GM12878 (cell line): ENCODE data around the gene PADI2.

Experiments
- BRCA1 ChIP-seq: IDR thresholded peaks from 2 replicates; pipeline ENCODE4 v1.6.1; 2011; ENCODE audit warnings: low read depth, low read length, improper control_type of control experiment
- CBX5 ChIP-seq: sonication (generic); IDR thresholded peaks from 2 replicates; pipeline ENCODE4 v1.6.1; 2016; ENCODE audit warnings: low read depth, moderate library complexity, mild to moderate bottlenecking, inconsistent platforms
- CHD2 ChIP-seq: IDR thresholded peaks from 2 replicates; pipeline ENCODE4 v1.6.1; 2011; ENCODE audit warnings: low read depth, low read length, improper control_type of control experiment, borderline replicate concordance
- CHD4 ChIP-seq: fragments of 200-600 bp; sonication (generic); IDR thresholded peaks from 2 replicates; pipeline ENCODE4 v1.6.1; 2016; ENCODE audit warnings: mild to moderate bottlenecking
- MEF2A ChIP-seq: IDR thresholded peaks from 2 replicates; pipeline ENCODE4 v1.6.1; 2011; ENCODE audit warnings: low read depth, mild to moderate bottlenecking, low read length, moderate library complexity; ENCODE audit not compliant: insufficient read depth
- POLR2A ChIP-seq: IDR thresholded peaks from 2 replicates; pipeline ENCODE4 v1.6.1; 2011; ENCODE audit warnings: low read depth, mild to moderate bottlenecking, low read length
- RFX5 ChIP-seq: IDR thresholded peaks from 2 replicates; pipeline ENCODE4 v1.6.1; 2011; ENCODE audit warnings: low read depth, low read length, improper control_type of control experiment
- TF ChIP-seq, protein P1 (sequence below): fragments of 450-650 bp; IDR thresholded peaks from 2 replicates; pipeline ENCODE4 v1.6.1; 2016; ENCODE audit warnings: mild to moderate bottlenecking
- TF ChIP-seq, protein P2 (sequence below): IDR thresholded peaks from 2 replicates; pipeline ENCODE4 v1.6.1; 2012; ENCODE audit warnings: low read length, inconsistent platforms
- TF ChIP-seq, protein P3 (sequence below): IDR thresholded peaks from 2 replicates; pipeline ENCODE4 v1.6.1; 2012; ENCODE audit warnings: mild to moderate bottlenecking, low read depth, low read length
- TF ChIP-seq, protein P4 (sequence below), 3 experiments: IDR thresholded peaks in 2 of 3; conservative IDR thresholded peaks in 1 of 3; 2 replicates each; pipeline ENCODE4 v1.5.1; 2011; ENCODE audit warnings: low read depth in 3 of 3, low read length in 3 of 3, mild to moderate bottlenecking in 3 of 3, control low read depth in 2 of 3, moderate library complexity in 2 of 3, inconsistent platforms in 1 of 3, mixed read lengths in 1 of 3; ENCODE audit not compliant: control insufficient read depth in 2 of 3, insufficient read depth in 1 of 3; ENCODE audit errors: extremely low read depth in 1 of 3
- TF ChIP-seq, protein P5 (sequence below): IDR thresholded peaks from 2 replicates; pipeline ENCODE4 v1.6.1; 2011; ENCODE audit warnings: low read depth, mild to moderate bottlenecking, low read length, moderate library complexity, borderline replicate concordance; ENCODE audit errors: extremely low read depth

DNA sequence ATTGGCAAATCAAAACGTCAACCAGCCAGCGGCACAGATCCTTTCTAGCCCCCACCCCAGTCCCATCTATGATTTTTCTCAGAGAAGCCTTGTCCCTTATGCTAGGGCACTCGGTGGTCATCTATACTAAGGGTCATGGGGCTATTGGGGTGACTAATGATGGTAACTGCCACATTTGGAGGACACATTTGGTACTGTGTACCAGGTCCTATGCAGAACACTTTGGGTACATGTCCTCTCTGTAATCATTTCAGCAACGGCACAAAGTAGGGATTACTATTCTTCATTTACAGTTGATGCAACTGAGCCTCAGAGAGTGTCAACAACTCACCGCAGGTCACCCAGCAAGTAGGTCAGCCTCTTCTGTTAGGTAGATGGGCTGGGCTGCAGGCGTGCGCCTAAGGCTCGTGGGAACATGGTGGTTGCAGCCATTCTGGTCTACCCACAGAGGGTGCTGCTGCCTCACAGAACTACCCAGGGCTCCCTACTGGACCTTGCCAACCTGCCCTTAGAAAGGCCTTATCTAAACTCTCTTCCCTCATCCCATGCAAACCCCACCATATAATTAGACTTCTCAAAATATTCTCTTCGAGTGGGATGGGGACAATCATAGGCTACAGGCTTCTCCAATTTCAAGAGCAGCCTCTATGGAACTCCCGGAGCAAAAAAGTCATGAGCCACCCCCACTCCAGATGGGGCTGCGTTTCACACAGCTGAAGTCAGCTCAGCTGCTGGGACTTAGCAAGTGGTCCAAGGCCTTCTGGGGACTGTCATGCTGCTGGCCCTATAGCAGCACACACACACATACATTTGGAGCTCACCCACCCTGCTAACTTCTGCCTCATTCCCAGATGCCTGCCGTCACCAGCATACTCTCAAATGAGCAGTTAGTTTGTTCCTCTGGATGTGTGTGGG, 59.6 kb downstream of the PADI2 start:
- TF ChIP-seq, protein P1, sequence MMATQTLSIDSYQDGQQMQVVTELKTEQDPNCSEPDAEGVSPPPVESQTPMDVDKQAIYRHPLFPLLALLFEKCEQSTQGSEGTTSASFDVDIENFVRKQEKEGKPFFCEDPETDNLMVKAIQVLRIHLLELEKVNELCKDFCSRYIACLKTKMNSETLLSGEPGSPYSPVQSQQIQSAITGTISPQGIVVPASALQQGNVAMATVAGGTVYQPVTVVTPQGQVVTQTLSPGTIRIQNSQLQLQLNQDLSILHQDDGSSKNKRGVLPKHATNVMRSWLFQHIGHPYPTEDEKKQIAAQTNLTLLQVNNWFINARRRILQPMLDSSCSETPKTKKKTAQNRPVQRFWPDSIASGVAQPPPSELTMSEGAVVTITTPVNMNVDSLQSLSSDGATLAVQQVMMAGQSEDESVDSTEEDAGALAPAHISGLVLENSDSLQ, result no peak
- TF ChIP-seq BRCA1 (no peak), RFX5 (no peak), MEF2A (no peak), POLR2A (no peak), CHD2 (no peak), CHD4 (no peak), CBX5 (no peak)
- TF ChIP-seq, protein P2, sequence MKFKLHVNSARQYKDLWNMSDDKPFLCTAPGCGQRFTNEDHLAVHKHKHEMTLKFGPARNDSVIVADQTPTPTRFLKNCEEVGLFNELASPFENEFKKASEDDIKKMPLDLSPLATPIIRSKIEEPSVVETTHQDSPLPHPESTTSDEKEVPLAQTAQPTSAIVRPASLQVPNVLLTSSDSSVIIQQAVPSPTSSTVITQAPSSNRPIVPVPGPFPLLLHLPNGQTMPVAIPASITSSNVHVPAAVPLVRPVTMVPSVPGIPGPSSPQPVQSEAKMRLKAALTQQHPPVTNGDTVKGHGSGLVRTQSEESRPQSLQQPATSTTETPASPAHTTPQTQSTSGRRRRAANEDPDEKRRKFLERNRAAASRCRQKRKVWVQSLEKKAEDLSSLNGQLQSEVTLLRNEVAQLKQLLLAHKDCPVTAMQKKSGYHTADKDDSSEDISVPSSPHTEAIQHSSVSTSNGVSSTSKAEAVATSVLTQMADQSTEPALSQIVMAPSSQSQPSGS, result no peak
- TF ChIP-seq, protein P3, sequence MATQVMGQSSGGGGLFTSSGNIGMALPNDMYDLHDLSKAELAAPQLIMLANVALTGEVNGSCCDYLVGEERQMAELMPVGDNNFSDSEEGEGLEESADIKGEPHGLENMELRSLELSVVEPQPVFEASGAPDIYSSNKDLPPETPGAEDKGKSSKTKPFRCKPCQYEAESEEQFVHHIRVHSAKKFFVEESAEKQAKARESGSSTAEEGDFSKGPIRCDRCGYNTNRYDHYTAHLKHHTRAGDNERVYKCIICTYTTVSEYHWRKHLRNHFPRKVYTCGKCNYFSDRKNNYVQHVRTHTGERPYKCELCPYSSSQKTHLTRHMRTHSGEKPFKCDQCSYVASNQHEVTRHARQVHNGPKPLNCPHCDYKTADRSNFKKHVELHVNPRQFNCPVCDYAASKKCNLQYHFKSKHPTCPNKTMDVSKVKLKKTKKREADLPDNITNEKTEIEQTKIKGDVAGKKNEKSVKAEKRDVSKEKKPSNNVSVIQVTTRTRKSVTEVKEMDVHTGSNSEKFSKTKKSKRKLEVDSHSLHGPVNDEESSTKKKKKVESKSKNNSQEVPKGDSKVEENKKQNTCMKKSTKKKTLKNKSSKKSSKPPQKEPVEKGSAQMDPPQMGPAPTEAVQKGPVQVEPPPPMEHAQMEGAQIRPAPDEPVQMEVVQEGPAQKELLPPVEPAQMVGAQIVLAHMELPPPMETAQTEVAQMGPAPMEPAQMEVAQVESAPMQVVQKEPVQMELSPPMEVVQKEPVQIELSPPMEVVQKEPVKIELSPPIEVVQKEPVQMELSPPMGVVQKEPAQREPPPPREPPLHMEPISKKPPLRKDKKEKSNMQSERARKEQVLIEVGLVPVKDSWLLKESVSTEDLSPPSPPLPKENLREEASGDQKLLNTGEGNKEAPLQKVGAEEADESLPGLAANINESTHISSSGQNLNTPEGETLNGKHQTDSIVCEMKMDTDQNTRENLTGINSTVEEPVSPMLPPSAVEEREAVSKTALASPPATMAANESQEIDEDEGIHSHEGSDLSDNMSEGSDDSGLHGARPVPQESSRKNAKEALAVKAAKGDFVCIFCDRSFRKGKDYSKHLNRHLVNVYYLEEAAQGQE, result no peak
- TF ChIP-seq, protein P4, sequence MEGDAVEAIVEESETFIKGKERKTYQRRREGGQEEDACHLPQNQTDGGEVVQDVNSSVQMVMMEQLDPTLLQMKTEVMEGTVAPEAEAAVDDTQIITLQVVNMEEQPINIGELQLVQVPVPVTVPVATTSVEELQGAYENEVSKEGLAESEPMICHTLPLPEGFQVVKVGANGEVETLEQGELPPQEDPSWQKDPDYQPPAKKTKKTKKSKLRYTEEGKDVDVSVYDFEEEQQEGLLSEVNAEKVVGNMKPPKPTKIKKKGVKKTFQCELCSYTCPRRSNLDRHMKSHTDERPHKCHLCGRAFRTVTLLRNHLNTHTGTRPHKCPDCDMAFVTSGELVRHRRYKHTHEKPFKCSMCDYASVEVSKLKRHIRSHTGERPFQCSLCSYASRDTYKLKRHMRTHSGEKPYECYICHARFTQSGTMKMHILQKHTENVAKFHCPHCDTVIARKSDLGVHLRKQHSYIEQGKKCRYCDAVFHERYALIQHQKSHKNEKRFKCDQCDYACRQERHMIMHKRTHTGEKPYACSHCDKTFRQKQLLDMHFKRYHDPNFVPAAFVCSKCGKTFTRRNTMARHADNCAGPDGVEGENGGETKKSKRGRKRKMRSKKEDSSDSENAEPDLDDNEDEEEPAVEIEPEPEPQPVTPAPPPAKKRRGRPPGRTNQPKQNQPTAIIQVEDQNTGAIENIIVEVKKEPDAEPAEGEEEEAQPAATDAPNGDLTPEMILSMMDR (IDR thresholded peaks at IDR 0.05 in 2 of 3, conservative IDR thresholded peaks at IDR 0.05 in 1 of 3; ENCODE audit: control insufficient read depth in 2 of 3, extremely low read depth in 1 of 3, insufficient read depth in 1 of 3, low read depth in 3 of 3, low read length in 3 of 3), result peak; percentile 80 to 93 (median 81)
- TF ChIP-seq, protein P5, sequence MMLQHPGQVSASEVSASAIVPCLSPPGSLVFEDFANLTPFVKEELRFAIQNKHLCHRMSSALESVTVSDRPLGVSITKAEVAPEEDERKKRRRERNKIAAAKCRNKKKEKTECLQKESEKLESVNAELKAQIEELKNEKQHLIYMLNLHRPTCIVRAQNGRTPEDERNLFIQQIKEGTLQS, result no peak
